ENCODE data around the gene TEX28.
"Not testable (repeated sequence)": the region's sequence is repeated elsewhere in the genome, so short reads cannot be mapped to it uniquely, and the experiment has no call there.

TEX28 gene

GRCh38 chrX:154247377-154248045, 47.4 kb downstream of the TEX28 start:
- DNase-seq (ENCODE audit: low read depth, low spot score), result not testable (repeated sequence)

DNA sequence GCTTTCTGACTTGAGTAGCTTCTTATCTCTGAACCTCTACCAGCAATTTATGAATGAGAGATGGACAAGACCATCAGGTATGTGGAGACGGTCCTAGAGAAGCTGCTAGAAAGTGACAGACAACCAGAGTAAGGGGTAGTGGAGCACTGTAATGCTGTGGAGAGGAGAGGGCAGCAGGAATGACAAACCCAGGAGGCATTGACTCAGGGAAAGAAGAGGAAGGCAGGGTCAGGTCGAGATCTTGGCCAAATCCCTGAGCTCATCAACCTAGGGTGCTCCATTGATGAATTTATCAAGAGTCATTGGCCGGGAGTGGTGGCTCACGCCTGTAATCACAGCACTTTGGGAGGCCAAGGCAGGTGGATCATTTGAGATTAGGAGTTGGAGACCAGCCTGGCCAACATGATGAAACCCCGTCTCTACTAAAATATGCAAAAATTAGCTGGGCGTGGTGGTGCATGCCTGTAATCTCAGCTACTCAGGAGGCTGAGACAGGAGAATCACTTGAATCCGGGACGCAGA, 54.9 kb downstream of the TEX28 start:
- DNase-seq (ENCODE audit: low read depth, low spot score), result not testable (repeated sequence)

DNA sequence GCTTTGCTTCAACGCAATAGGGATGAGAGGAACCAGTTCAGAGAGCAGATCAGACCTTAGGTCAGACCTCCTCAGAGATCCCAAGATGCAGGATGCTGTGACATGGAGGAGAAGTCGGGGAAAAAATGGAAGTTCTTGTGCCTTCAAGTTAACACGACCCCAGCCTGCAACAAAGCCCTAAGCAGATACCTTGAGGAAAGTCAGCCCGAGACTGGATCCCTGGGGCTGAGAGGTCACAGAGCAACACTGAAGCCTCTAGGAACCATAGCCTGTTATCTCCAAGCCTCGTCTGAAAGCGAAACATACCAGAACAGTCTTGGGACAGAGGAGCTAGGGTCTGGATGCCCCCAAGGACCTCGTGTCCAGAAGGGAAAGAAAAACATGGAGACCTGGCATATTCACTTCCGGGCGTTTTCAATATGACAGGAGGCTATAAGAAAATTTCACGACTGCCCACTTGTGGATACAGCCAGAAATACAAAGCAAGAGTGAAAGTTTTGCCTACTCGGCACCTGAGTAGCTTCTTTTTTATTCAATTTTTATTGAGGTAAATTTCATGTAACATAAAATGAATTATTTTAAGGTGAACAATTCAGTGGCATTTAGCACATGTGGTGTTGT, 55.9 kb downstream of the TEX28 start:
- DNase-seq (ENCODE audit: low read depth, low spot score), result not testable (repeated sequence)

DNA sequence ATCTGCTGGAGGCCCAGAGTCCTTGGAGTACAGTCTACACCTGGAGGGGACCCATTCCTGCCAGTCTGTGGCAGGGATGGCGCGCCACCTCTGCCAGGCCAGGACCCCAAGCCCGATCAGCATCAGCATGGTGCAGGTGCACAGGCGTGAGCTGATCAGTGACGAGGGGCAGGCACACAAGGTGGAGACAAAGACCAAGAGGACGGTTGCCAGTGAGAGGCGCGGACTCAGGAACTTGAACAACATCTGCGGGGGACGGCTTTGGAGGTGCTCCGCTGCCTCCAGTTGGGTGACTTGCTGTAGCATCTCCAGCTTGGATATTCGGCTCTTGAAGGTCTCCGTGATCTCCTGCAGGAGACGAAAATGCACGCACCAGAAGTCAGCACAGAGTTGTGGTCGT, 61.3 kb downstream of the TEX28 start:
- not testable (repeated sequence) for DNase-seq (ENCODE audit: low read depth, low spot score)

GRCh38 chrX:154231443-154231842, 63.5 kb downstream of the TEX28 start:
- not testable (repeated sequence) for DNase-seq (ENCODE audit: low read depth, low spot score)

GRCh38 chrX:154226706-154227105, 68.2 kb downstream of the TEX28 start:
- not testable (repeated sequence) for DNase-seq (ENCODE audit: low read depth, low spot score)

GRCh38 chrX:154225292-154225691, 69.6 kb downstream of the TEX28 start:
- not testable (repeated sequence) for DNase-seq (ENCODE audit: low read depth, low spot score)
